C4-2B (cell line): Measurements from ENCODE around the gene PDIA4.

Experiments
- H3K27ac ChIP-seq: fragments of 450-650 bp; 2 replicates; pipeline ENCODE4 v1.5.1; 2017
- ZFX ChIP-seq: fragments of 450-650 bp; IDR thresholded peaks from 2 replicates; pipeline ENCODE4 v1.6.1; 2017
- TF ChIP-seq, protein P1 (sequence below): fragments of 450-650 bp; conservative IDR thresholded peaks from 2 replicates; pipeline ENCODE4 v1.5.1; 2017; ENCODE audit warnings: mild to moderate bottlenecking

PDIA4 gene

DNA sequence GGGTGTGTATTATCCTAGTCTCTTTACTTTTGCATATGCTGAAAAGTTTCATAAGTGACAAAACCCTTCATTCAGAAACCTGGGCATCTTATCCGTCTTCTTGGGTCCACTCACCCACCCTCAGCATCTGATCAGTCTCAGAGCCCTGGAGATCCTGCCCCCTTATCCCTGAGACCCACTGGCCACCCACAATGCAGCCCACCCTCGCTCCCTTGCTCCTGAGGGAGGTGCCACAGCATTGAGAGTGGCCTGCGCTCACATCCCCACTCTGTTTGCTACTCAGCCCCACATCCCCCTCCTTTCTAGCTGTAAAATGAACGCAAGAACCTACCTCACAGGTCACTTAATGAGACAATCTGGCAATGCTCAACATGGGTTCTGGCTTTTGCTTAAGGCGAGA lies 27.3 kb downstream of the PDIA4 start:
- TF ChIP-seq, protein P1, sequence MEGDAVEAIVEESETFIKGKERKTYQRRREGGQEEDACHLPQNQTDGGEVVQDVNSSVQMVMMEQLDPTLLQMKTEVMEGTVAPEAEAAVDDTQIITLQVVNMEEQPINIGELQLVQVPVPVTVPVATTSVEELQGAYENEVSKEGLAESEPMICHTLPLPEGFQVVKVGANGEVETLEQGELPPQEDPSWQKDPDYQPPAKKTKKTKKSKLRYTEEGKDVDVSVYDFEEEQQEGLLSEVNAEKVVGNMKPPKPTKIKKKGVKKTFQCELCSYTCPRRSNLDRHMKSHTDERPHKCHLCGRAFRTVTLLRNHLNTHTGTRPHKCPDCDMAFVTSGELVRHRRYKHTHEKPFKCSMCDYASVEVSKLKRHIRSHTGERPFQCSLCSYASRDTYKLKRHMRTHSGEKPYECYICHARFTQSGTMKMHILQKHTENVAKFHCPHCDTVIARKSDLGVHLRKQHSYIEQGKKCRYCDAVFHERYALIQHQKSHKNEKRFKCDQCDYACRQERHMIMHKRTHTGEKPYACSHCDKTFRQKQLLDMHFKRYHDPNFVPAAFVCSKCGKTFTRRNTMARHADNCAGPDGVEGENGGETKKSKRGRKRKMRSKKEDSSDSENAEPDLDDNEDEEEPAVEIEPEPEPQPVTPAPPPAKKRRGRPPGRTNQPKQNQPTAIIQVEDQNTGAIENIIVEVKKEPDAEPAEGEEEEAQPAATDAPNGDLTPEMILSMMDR, result no peak
- no peak for TF ChIP-seq ZFX
- H3K27ac ChIP-seq, result no peak overlapping the region

DNA sequence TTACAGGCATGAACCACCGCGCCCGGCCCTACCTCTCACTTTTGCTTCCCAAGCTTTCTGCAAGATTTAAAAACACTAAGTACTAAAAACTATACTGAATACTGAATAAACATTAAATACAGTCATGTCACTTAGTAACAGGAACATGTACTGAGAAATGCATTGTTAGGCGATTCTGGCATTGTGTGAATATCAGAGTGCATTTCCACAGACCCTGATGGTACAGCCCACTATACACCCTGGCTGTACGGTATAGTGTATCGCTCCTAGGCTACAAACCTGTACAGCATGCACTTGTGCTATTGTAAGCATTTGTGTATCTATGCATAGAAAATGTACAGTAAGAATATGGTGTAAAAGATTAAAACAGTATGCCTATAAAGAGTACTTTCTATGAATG lies 29.1 kb downstream of the PDIA4 start:
- no peak overlapping the region for H3K27ac ChIP-seq
- TF ChIP-seq, protein P1, result no peak
- no peak for TF ChIP-seq ZFX

DNA sequence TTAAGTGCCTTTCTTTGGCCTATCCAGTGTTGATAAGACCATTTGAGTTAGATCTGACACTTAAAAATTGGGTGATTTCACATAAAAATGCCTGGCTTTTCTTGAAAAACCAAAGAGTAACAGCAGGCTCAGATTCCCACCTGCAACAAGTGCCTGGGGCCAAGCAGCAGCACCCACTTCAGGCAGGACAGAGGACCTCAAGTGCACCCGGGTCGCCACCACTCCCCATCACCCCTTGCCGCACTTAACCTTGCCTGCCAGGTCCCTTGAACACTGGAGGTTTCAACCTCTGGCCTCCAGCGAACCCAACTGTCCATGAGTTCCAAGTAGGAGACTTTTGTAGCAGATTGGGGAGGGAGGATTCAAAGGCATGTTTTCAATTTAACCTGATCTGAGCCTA lies 30.8 kb downstream of the PDIA4 start:
- TF ChIP-seq, protein P1, result no peak
- no peak for TF ChIP-seq ZFX
- H3K27ac ChIP-seq, result no peak overlapping the region

DNA sequence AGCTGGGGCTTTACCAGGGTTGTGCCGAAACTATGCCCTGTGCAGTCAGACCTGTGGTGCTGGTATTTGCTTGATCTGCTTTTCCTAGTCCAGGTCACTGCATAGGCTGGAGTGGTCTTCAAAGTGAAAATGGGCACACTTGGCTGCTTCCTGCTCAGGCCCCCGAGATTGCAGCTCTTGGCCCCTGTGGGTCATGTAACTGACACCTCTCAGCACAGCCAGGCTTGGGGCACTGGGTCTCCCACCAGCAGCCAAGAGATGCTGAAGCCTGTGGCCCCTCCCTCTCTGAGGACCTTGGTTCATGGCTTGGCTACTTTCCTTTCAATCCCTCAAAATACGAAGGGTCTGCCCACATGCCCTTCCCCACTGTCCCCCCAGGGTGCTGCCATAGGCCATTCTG lies 33.7 kb downstream of the PDIA4 start:
- no peak overlapping the region for H3K27ac ChIP-seq
- no peak for TF ChIP-seq ZFX
- TF ChIP-seq, protein P1, result no peak

DNA sequence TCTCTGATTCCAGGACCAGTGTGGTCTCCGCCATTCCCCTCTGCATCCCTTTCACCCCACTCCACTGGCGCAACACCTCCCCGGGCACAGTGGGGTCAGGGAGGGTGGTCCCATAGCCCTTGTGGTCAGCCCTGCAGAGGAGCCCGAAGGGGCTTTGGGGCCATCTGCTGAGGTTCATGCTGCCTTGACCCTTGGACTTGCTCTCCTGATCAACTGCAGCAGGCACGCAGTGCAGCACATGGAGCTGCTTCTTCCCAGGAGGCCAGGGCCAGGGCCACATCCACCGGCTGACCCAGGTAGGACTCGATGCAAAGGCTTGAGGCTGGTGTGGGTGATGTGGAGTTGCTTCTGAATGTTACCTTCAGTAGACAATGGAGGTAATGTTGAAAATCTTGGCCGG lies 35.1 kb downstream of the PDIA4 start:
- TF ChIP-seq, protein P1, result no peak
- no peak for TF ChIP-seq ZFX
- no peak overlapping the region for H3K27ac ChIP-seq

DNA sequence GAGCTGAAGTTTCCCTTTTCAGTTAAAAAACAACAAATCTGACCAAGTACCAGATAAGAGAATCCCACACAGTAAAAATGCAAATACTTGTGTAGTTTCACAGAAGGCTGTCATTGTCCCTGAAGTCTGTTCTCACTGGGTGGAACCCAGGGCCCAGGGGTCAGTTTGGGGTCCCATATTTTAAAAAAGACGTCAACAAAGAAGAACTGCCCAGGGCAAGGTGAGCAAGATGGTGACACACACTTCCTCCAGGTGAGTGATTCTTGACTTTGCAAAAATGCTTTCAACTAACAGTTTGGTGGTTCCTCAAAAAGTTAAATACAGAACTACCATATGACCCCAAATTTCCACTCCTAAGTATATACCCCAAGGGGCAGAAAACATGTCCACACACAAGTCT lies 36.8 kb downstream of the PDIA4 start:
- TF ChIP-seq ZFX, result no peak
- TF ChIP-seq, protein P1, result no peak
- no peak overlapping the region for H3K27ac ChIP-seq

DNA sequence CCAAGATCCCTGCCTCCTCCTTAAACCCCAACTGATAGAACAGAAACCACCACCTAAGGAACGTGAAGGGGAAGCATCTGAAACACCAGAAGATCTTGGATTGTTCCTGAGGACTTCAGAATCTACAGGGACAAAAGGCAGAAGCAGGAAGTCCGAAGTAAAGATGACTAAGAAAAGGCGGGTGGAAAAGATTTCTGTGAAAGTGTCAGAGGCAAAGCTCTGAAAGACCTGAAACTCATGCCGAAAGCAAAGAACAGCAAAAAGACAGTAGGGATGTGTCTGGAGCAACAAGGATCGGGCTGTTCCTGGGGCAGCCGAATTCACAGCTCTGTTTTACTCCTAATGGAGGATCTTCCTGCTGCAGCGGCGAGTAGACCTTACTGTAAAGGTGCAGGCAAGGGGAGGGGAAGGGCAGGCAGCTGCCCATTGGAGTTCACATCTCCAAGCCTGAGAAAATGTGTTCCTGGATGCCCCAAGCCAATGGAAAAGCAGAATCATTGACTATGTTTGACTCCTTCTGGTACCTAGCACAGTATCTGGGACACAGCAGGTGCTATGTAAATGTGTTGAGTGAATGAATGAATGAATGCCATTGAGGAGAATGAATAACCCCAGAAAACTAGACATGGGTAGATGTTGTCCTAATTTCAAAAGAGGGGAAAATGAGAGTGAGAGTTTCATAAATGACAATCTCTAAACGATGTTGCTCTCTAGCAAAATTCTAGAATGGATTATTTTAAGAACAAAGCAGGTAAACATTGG lies 40.4 kb downstream of the PDIA4 start:
- H3K27ac ChIP-seq, result peak overlapping the region; percentile 60
- TF ChIP-seq ZFX, result no peak
- TF ChIP-seq, protein P1, result no peak
